HepG2 (cell line): ENCODE results near the gene CHID1. TPM values are rescaled to one million over a fixed set of nuclear protein-coding genes. Genes with fewer than 3 reads are reported as not detected.

Experiments used
- CCDC6 ChIP-seq: sonication (generic); formaldehyde crosslinking; IDR thresholded peaks from 2 replicates; pipeline ENCODE4 v1.8.1; 2022; ENCODE audit warnings: mild to moderate bottlenecking, missing genetic modification reagents, moderate library complexity
- HHEX ChIP-seq: IDR thresholded peaks from 2 replicates; pipeline ENCODE4 v1.6.1; 2016; ENCODE audit warnings: control low read depth
- KLF6 ChIP-seq: IDR thresholded peaks from 2 replicates; pipeline ENCODE4 v1.8.0; 2016; ENCODE audit warnings: missing biosample characterization, missing genetic modification reagents
- MAFK ChIP-seq, 2 experiments: IDR thresholded peaks in 1 of 2; conservative IDR thresholded peaks in 1 of 2; 2 replicates each; pipeline ENCODE4 v1.6.1; 2011; ENCODE audit warnings: improper control_type of control experiment in 2 of 2, low read length in 2 of 2
- RARA ChIP-seq: IDR thresholded peaks from 2 replicates; pipeline ENCODE4 v1.6.1; 2016; ENCODE audit warnings: missing genetic modification reagents, missing compliant biosample characterization
- SETDB1 ChIP-seq: sonication (generic); formaldehyde crosslinking; IDR thresholded peaks from 2 replicates; pipeline ENCODE4 v1.5.1; 2020; ENCODE audit warnings: missing genetic modification reagents, mild to moderate bottlenecking, borderline replicate concordance
- SRY ChIP-seq: sonication (generic); formaldehyde crosslinking; IDR thresholded peaks from 2 replicates; pipeline ENCODE4 v1.8.0; 2022; ENCODE audit warnings: mild to moderate bottlenecking, missing genetic modification reagents
- ZBTB7B ChIP-seq: sonication (generic); formaldehyde crosslinking; IDR thresholded peaks from 2 replicates; pipeline ENCODE4 v1.4.0; 2020; ENCODE audit warnings: missing genetic modification reagents
- ZC3H4 ChIP-seq: sonication (generic); formaldehyde crosslinking; IDR thresholded peaks from 2 replicates; pipeline ENCODE4 v1.4.0; 2020; ENCODE audit warnings: missing genetic modification reagents, borderline replicate concordance
- ZNF101 ChIP-seq: sonication (generic); formaldehyde crosslinking; IDR thresholded peaks from 2 replicates; pipeline ENCODE4 v1.4.0; 2020; ENCODE audit warnings: mild to moderate bottlenecking, low read depth, missing genetic modification reagents, borderline replicate concordance
- ZNF451 ChIP-seq: sonication (generic); formaldehyde crosslinking; IDR thresholded peaks from 2 replicates; pipeline ENCODE4 v1.5.0; 2020; ENCODE audit warnings: mild to moderate bottlenecking, missing genetic modification reagents
- ZNF484 ChIP-seq: sonication (generic); formaldehyde crosslinking; IDR thresholded peaks from 2 replicates; pipeline ENCODE4 v1.5.1; 2020; ENCODE audit warnings: mild to moderate bottlenecking, low read depth, missing genetic modification reagents, borderline replicate concordance
- ZNF512B ChIP-seq: sonication (generic); formaldehyde crosslinking; IDR thresholded peaks from 2 replicates; pipeline ENCODE4 v1.5.1; 2020; ENCODE audit warnings: missing genetic modification reagents, mild to moderate bottlenecking, borderline replicate concordance
- ZNF577 ChIP-seq: sonication (generic); formaldehyde crosslinking; IDR thresholded peaks from 2 replicates; pipeline ENCODE4 v1.4.0; 2020; ENCODE audit warnings: mild to moderate bottlenecking, low read depth, missing genetic modification reagents, borderline replicate concordance
- ZNF609 ChIP-seq: sonication (generic); formaldehyde crosslinking; IDR thresholded peaks from 2 replicates; pipeline ENCODE4 v1.4.0; 2020; ENCODE audit warnings: mild to moderate bottlenecking, missing genetic modification reagents, borderline replicate concordance
- ZNF710 ChIP-seq: sonication (generic); formaldehyde crosslinking; IDR thresholded peaks from 2 replicates; pipeline ENCODE4 v1.5.0; 2020; ENCODE audit warnings: mild to moderate bottlenecking, missing genetic modification reagents, borderline replicate concordance
- ZNF883 ChIP-seq: sonication (generic); formaldehyde crosslinking; IDR thresholded peaks from 2 replicates; pipeline ENCODE4 v1.5.1; 2020; ENCODE audit warnings: mild to moderate bottlenecking, missing genetic modification reagents; ENCODE audit errors: not compliant biosample characterization
- ZNF891 ChIP-seq: sonication (generic); formaldehyde crosslinking; IDR thresholded peaks from 2 replicates; pipeline ENCODE4 v1.5.0; 2020; ENCODE audit warnings: mild to moderate bottlenecking, missing genetic modification reagents
- polyA plus RNA-seq, 8 experiments: library from polyadenylated mRNA; depleted of rRNA in 3 of 8; stranded (reverse) in 7 of 8; unstranded in 1 of 8; fragments of >200 nt; fragmentation: Illumina TruSeq in 4 of 8; extraction: Trizol in 4 of 8; gene quantifications; 2 replicates each; pipeline versions ENCODE4 v1.2.1 to v1.2.3, GENCODE V29; 2011 to 2016; ENCODE audit warnings: low read depth in 4 of 8, missing spikeins in 1 of 8, mixed read lengths in 1 of 8; ENCODE audit not compliant: insufficient read depth in 1 of 8
- total RNA-seq, 5 experiments: library from RNA; depleted of rRNA; stranded (reverse); fragments of >200 nt; fragmentation: Illumina TruSeq; extraction: Trizol; gene quantifications; 2 replicates each; pipeline ENCODE4 v1.2.3, GENCODE V29; 2016; ENCODE audit warnings: low read depth in 1 of 5

Gene CHID1
- total and polyA plus RNA-seq, 2 of the 13 experiments (the other 11 are each of a cell fraction or from before 2014, with no cell fraction given) = 65.1 to 93.6 TPM

GRCh38 chr11:925496-926301, 15.1 kb upstream of the CHID1 start, which contains the start of gene AP2A2 (continued):
- no peak for TF ChIP-seq ZBTB7B (CRISPR knock-in tag)
- no peak for TF ChIP-seq SRY (CRISPR knock-in tag)
- no peak for TF ChIP-seq ZNF101
- TF ChIP-seq ZNF451 (CRISPR knock-in tag) = 0 out of 2 replicates have a peak, but pooled peaks have one; percentile 25
- no peak for TF ChIP-seq HHEX (CRISPR knock-in tag)
- TF ChIP-seq ZNF609 (CRISPR knock-in tag) = peak; percentile 46; the same call in 1 of the 2 replicates
- TF ChIP-seq SETDB1 (CRISPR knock-in tag) = no peak
- TF ChIP-seq ZNF710 (CRISPR knock-in tag) = no peak
- TF ChIP-seq KLF6 (CRISPR knock-in tag) = peak; percentile 45; the same call in 1 of the 2 replicates
- peak; percentile 54 for TF ChIP-seq ZNF883 (CRISPR knock-in tag)
- no peak for TF ChIP-seq ZNF577 (CRISPR knock-in tag)
- no peak; the same call in none of the 2 replicates for TF ChIP-seq CCDC6 (CRISPR knock-in tag)
- TF ChIP-seq MAFK (conservative IDR thresholded peaks at IDR 0.05 in 1 of 2, IDR thresholded peaks at IDR 0.05 in 1 of 2; ENCODE audit: low read length in 2 of 2) = no peak
- TF ChIP-seq ZC3H4 (CRISPR knock-in tag) = no peak
- no peak for TF ChIP-seq ZNF484 (CRISPR knock-in tag)
- no peak; the same call in 1 of the 2 replicates for TF ChIP-seq ZNF891 (CRISPR knock-in tag)
- TF ChIP-seq ZNF512B (CRISPR knock-in tag) = no peak
- TF ChIP-seq RARA = no peak
